Spleen (tissue), 7 donors: ENCODE results near the gene TM9SF4.

ENCODE experiments used
- POLR2A ChIP-seq, 3 donors: fragments of 450-650 bp; IDR thresholded peaks; one replicate each; pipeline ENCODE4 v1.5.1; 2017; ENCODE audit warnings: antibody characterized with exemption in 3 of 3, mild to moderate bottlenecking in 1 of 3
- POLR2AphosphoS5 ChIP-seq, 3 donors: sonication (generic); formaldehyde crosslinking; IDR thresholded peaks; one replicate each; pipeline ENCODE4 v1.5.1; 2017; ENCODE audit warnings: antibody characterized with exemption in 3 of 3
- TF ChIP-seq, protein P1 (sequence below), 11 experiments: fragments of 200-600 bp in 7 of 11; fragments of 450-650 bp in 4 of 11; sonication (generic) in 4 of 11; IDR thresholded peaks in 8 of 11; conservative IDR thresholded peaks in 3 of 11; 1 replicate in 7 of 11; 2 replicates in 4 of 11; pipeline versions ENCODE4 v1.4.0 to v1.8.0; 2016 to 2021; ENCODE audit warnings: antibody characterized with exemption in 11 of 11, inconsistent platforms in 4 of 11, mild to moderate bottlenecking in 1 of 11
- donor health status: DM: no; HTN: no; CAD: no; lungs with moderate emphysema.
- donor health status: DM: no; HTN: no; CAD: no.
- donor health status: DM: no; HTN: no; CAD: no.

DNA sequence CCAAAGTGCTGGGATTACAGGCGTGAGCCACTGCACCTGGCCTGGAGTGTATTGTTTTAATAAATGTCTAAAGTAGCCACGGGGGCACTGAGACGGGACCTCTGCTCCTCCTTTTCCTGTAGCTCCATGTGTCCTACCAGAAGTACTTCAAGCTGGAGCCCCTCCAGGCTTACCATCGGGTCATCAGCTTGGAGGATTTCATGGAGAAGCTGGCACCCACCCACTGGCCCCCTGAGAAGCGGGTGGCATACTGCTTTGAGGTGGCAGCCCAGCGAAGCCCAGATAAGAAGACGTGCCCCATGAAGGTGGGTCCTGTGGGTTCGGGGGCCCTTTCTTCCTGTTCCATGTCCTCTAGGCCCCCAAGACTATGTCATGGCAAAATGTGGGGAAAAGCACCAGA is 105.6 kb downstream of the TM9SF4 start:
- TF ChIP-seq, protein P1, sequence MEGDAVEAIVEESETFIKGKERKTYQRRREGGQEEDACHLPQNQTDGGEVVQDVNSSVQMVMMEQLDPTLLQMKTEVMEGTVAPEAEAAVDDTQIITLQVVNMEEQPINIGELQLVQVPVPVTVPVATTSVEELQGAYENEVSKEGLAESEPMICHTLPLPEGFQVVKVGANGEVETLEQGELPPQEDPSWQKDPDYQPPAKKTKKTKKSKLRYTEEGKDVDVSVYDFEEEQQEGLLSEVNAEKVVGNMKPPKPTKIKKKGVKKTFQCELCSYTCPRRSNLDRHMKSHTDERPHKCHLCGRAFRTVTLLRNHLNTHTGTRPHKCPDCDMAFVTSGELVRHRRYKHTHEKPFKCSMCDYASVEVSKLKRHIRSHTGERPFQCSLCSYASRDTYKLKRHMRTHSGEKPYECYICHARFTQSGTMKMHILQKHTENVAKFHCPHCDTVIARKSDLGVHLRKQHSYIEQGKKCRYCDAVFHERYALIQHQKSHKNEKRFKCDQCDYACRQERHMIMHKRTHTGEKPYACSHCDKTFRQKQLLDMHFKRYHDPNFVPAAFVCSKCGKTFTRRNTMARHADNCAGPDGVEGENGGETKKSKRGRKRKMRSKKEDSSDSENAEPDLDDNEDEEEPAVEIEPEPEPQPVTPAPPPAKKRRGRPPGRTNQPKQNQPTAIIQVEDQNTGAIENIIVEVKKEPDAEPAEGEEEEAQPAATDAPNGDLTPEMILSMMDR (IDR thresholded peaks at IDR 0.05 in 8 of 11, conservative IDR thresholded peaks at IDR 0.05 in 3 of 11) = no peak
- no peak for TF ChIP-seq POLR2A (IDR thresholded peaks at IDR 0.05)
- no peak for TF ChIP-seq POLR2AphosphoS5 (IDR thresholded peaks at IDR 0.05)
